Germinal center (tissue), 1 donor: ENCODE measurements around the gene KLHL40.

Experiments
- DNase-seq: peaks from one replicate; pipeline ENCODE4 v3.0.0; 2012; ENCODE audit warnings: mixed read lengths, low spot score

The KLHL40 gene

DNA sequence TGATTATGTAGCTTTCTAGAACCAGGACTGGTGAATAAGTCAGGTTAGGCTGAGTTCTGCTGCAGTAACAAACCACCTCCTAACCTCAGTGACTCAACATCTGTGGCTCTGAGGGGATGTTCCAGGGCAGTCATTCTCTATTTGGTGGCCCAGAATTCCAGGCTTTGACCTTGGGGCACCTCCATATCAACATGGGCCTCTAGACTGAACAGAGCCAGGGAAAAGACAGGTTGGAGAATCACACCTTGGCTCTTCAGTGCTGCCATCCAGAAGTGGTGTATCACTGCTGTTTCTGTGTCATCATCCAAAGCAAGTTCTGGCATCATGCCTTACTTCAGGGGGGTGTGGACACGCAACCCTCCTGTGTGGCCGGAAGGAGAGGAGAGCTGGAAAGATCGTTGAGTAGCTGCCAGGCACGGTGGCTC lies 16.5 kb upstream of the KLHL40 start:
- DNase-seq, result no peak

DNA sequence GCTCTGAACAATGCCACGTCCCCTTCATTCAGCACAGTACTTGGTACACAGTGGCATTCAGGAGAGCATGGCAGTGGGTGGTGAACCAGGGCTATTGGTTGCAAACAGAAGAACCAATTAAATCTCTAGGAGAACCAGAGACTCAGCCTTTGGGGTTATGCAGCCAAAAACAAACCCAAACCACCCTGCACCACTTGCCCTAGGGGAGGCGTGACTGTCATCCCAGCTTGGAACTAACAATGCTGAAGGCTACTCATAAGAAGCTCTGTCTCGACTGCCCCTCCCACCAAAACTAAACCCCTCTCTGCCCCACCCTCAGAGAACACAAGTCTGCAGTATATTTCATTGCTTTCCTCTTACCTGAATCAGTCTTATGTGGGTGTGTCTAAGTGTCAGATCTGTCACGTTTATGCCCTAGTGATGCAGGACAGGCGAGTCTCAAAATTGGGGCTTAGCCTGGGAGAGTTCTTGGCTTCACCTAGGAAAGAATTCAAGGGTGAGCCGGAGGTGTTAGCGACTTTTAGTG lies 15.2 kb upstream of the KLHL40 start:
- DNase-seq, result no peak

DNA sequence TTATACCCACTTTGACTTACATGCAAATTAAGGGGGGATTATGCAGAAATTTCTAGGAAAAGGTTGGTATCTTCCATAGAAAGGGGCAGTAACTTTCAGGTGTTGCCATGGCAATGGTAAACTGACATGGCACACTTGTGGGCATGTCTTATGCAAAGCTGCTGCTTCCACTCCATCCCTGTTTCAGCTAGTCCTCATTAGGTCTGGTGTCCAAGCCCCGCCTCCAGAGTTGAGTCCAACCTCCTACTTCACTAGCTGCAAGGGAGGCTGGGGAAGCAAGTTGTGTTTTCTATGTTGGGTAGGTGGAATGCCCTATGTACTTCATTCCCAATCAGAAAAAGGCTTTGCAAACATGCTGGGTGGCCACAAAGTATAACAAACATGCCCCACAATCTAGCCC lies 14.7 kb upstream of the KLHL40 start:
- no peak for DNase-seq

DNA sequence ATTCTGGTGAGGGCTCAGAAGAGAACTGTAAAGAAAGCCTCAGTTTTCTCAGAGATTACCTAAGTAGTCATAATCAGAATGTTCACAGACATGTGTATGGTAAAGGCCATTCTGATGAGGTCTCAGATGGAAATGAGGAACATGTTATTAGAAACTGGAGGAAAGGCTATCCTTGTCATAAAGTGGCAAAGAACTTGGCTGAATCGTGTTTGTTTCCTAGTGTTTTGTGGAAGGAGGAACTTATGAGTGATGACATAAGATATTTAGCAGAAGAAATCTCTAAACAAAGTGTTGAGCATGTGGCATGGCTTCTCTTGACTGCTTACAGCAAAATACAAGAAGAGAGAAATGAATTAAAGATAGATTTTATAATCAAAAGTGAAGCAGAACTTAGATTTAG lies 12.8 kb upstream of the KLHL40 start:
- no peak for DNase-seq

DNA sequence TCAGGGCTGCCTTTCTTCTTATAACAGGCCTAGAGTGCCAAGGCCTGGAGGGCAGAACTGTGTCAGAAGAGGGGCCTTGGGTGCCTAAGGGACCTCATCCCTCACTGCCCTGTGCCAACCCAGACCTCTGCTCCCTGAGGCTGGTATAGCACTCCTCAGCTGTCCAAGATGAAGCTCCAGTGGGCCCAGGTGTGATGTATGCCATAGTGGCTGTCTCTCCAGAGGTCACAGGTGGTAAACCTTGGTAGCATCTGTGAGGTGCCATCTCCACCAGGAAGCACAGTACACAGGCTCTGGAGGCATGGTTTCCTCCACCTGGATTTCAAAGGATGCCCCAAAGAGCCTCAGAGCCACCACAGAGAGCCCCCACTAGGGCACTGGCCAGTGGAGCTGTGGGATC lies 12.3 kb upstream of the KLHL40 start:
- DNase-seq, result no peak

DNA sequence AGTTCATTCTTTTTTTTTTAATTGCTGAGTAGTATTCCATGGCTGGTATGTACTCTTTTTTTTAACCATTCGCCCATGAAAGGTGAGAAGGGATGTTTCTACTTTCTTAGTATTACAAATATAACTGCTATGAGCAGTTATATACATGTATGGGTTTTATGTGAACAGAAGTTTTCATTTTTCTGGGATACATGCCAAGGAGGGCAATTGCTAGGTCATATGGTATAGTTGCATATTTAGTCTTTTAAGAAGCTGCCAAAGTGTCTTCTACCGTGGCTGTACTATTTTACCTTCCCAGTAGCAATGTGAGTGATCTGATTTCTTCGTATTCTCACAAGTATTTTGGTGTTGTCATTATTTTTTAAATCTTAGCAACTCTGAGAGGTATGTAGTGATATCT lies 11.2 kb upstream of the KLHL40 start:
- no peak for DNase-seq

DNA sequence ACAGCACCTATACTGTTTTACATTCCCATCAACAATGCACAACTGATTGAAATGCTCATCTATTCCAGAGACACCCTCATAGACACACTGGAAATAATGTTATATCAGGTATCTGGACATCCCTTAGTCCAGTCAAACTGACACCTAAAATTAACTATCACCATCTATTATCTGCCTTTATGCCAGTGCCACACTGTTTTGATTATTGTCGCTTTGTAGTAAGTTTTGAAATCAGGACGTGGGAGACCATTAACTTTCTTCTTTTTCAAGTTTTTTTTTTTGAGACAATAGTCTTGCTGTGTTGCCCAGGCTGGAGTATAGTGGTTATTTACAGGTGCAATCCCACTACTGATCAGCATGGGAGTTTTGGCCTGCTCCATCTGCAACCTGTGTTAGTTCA lies 9.4 kb upstream of the KLHL40 start:
- no peak for DNase-seq

DNA sequence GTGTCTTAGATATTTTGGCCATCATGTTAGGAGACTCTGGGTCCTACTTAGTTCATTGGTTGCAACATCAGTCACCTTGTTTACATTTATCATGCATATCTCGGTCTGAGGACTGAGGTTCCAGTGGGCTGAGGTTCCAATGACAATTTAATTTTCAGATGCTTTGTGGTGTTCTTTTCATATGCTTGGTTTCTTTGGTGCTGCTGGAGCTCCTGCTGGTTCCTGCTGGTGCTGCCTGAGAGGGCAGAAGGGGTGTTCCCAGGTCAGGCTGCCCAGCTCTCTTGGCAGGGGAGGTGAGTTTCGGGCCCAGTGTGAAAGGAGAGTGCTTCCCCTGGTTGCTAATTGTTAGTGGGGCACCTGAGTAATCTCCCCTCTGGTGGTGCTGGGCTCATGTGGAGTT lies 6.9 kb upstream of the KLHL40 start:
- DNase-seq, result no peak

DNA sequence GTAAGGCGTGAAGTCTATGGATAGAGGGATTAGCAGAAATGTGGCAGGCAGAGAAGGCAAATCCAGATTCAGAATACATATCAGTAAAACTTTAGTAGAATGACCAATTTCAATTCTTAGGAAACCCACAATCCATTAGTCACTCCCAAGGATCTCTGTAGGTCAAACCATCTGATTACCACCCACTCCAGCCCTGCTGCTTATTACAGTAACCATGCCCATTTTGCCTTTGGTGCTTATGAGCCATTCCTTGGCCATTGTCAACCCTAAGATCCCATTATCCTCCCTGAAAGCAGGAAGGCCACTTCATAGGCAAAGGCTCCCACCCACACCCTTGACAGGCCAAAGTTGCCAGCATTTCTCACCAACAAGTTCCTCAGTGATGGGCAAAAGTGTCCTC lies 5.1 kb upstream of the KLHL40 start:
- no peak for DNase-seq

DNA sequence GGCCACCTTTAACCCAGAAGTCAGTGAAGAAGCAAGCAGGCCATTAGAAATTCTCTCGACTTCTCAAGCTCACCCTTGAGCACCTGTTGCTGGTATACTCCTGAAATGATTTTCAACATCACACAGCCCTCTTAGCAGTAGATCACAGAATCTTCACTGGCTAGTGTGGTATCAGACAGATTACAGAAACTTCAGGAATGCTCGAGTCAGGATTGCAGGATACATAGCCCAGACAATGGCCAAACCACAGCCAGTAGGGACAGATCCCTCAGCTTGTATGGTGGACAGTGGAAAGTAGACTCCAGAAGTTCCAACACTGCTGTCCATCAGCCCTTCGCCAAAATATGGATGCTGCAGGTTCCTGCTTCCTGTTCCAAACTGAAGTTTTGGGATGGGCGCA lies 4.5 kb upstream of the KLHL40 start:
- DNase-seq, result no peak

DNA sequence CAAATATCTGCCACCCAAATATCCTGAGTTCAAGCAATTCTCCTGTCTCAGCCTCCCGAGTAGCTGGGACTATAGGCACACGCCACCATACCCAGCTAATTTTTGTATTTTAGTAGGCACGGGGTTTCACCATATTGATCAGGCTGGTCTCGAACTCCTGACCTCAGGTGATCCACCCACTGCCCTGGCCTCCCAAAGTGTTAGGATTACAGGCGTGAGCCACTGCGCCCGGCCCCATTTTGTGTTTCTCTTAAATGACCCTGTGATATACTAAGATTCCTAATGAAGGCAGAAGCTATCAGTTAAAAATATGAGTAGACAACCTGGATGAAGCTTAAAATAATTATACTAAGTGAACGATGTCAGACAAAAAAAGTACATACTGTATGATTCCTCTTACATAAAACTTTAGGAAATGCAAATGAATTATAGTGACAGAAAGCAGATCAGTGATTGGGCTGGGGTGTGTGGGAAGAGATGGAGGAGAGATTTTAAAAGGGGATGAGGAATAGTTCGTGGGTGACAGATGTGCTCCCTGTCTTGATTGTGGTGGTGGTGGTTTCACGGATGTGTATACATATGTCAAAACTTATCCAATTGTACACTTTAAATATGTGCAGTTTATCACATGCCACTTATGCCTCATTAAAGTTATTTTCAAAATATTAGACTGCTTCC lies 3.8 kb upstream of the KLHL40 start:
- DNase-seq, result no peak

DNA sequence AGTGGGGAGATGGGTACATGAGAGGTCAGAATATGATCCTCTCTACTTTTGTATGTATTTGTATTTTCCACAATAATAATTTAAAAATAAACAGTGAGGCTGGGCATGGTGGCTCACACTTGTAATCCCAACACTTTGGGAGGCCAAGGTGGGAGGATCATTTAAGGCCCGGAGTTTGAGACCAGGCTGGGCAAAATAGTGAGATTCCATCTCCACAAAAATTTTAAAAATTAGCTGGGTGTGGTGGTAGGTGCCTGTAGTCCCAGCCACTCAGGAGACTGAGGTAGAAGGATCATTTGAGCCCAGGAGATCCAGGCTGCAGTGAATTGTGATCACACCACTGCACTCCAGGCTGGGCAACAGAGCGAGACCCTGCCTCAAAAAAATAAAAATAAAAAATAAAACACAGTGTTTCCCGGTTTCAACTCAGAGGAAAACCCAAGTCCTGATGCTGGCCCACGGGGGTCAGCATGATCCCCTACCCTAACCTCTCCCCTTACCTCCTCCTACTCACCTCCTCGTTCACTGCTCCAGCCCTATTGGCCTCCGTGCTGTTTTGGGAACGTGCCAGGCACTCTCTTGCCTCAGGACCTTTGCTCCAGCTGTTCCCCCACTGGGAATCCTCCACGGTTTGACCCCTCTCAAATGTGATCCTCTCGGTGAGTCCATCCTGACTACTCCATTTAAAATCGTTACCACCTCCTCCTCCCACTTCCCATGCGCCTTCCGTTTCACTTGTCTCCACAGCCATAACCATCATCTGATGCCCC lies 2.9 kb upstream of the KLHL40 start:
- DNase-seq, result no peak

DNA sequence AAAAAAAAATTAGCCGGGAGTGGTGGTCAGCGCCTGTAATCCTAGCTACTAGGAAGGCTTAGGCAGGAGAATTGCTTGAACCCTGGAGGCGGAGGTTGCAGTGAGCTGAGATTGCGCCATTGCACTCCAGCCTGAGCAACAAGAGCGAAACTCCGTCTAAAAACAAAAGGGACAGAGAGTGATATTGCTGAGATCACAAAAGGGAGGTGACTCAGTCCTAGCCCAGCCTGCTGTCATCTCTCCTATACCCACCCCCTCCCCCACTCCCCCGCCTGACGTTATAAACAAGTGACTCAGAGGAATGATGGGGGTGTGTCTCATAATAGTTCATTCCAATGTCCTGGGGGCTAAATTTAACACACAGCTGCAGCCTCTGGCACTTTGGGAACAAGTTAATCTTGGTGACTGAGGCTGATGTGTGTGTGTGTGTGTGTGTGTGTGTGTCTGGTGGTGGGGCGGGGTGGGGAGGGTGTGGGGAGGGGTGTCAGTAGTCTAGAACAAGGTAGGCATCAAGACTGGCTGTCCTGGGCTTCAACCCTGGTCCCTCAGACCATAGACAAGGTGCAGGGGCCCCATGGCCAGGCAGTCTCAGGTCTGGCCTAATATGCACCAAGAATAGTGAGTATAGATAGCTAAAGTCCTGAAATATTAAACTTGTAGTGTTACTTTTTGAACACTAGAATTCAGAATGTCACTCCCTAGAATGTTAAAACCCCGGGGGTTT lies 1.3 kb upstream of the KLHL40 start:
- no peak for DNase-seq

DNA sequence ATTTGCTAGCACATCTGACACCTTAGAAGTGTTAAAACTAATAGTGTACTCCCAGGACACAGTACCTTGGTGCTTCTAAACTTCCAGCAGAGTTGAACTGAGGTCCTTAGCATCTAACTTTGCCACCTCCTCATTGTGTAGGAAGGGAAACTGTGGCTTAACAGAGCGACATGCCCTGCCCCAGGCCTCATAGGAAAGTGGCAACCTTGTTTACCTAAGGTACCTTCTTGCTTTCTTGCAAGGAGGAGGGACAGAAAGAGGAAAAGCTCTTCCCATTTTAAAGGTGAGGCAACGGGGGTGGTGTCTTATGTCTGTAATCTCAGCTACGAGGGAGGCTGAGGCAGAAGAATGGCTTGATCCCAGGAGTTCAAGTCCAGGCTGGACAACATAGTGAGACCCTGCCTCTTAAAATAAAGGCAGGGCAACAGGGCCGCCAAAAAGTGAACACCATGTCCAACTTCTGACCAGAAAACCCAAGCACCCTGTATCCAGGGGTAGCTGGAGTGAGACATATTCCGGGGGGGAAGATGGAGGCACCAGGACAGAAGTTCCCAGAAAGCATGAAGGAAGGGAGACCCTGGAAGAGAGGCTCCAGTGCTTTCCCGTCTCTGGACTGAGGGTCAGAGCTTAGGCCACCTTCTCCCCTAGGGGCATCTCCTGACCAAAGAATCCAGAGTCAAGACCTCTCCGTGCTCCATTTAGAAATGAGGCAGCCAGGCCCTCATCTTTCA lies 540 bp upstream of the KLHL40 start:
- DNase-seq, result no peak

DNA sequence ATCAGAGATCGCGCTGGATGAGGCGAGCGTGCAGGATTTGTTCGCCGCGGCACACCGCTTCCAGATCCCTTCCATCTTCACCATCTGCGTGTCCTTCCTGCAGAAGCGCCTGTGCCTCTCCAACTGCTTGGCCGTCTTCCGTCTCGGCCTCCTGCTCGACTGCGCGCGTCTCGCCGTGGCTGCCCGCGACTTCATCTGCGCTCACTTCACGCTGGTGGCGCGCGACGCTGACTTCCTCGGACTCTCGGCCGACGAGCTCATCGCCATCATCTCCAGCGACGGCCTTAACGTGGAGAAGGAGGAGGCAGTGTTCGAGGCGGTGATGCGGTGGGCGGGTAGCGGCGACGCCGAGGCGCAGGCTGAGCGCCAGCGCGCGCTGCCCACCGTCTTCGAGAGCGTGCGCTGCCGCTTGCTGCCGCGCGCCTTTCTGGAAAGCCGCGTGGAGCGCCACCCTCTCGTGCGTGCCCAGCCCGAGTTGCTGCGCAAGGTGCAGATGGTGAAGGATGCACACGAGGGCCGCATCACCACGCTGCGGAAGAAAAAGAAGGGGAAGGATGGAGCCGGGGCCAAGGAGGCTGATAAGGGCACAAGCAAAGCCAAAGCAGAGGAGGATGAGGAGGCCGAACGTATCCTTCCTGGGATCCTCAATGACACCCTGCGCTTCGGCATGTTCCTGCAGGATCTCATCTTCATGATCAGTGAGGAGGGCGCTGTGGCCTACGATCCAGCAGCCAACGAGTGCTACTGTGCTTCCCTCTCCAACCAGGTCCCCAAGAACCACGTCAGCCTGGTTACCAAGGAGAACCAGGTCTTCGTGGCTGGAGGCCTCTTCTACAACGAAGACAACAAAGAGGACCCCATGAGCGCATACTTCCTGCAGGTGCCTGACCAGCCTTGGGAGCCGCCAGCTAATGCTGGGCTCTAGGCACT lies 819 bp downstream of the KLHL40 start:
- DNase-seq, result no peak

DNA sequence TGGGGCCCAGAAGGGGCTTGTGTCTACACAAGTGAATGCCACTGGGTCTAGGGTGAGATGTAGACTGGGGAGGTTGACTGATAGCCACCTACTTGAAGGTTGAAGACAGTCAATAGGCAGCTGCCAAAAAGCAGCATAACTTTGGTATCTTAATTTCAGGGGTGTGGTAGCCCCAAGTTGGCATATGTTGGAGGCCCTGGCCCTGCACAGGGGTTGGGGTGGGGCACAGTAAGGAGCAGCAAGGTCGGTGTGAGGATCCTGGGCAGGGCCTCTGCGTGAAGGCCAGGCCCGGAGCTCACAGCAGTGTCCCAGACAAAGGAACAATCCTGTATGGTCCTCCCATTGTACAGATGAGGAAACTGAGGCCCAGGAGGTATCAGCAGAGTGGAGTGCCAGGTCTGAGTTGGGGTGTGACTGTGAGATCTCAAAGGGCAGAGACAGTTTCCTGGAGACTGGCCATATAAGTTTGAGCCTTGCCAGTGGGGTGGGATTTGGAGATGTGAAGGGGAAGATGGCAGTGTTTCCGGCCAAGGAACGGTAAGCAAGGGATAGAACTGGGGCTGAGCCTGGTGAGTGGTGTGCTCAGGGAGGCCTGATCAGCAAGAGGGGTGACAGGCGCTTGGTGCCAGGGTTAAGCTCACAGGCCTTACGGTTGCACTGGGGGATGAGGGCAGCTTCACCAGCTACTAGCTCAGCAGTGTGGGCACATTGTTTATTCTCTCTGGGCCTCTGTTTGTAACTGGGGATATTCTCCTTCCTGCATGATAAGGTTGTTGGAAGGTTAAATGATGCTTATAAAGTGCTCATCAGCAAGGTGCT lies 1.7 kb downstream of the KLHL40 start:
- DNase-seq, result no peak

DNA sequence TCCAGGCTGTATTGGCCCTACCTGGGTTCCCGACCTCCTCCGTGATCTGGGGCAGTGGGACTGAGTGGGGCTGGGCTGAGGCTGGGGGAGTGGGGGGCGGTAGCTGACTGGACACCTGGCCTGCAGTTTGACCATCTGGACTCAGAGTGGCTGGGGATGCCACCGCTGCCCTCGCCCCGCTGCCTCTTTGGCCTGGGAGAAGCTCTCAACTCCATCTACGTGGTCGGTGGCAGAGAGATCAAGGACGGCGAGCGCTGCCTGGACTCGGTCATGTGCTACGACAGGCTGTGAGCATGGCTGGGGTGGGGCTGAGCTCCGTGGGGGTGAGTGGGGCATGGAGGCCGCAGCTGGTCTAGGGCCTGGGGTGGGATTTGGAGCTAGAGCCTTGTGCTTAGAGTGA lies 2.7 kb downstream of the KLHL40 start:
- no peak for DNase-seq

DNA sequence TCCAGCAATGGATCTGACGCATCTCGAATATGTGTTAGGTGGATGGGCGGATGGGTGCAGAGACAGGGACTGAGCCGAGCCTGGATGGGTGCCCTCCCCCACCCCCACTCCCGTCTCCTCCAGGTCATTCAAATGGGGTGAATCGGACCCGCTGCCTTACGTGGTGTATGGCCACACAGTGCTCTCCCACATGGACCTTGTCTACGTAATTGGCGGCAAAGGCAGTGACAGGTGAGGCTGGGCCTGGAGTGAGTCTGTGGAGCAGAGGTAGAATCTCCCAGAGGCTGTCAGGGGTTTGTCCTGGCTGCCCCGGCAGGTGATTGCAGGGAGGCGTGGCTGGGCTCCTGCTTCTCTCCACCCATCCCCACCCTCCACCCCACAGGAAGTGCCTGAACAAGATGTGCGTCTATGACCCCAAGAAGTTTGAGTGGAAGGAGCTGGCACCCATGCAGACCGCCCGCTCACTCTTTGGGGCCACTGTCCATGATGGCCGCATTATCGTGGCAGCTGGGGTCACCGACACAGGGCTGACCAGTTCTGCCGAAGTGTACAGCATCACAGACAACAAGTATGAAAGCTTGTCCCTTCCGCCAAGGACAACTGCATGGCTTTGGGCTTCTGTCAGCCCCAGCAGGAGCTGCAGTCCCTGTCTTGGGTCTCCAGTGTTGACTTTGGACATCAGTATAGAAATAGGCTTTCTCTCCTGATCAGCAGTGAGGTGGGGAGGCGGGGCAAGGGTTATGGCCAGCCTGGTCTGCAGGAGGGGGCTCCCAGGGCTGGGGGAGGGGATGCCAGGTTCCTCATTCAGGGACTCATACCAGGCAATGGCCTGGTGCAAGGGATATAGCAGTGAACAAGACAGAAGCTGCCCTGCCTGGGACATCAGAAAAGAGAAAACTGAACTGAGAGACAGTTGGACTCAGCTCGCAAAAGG lies 3.4 kb downstream of the KLHL40 start:
- DNase-seq, result no peak

DNA sequence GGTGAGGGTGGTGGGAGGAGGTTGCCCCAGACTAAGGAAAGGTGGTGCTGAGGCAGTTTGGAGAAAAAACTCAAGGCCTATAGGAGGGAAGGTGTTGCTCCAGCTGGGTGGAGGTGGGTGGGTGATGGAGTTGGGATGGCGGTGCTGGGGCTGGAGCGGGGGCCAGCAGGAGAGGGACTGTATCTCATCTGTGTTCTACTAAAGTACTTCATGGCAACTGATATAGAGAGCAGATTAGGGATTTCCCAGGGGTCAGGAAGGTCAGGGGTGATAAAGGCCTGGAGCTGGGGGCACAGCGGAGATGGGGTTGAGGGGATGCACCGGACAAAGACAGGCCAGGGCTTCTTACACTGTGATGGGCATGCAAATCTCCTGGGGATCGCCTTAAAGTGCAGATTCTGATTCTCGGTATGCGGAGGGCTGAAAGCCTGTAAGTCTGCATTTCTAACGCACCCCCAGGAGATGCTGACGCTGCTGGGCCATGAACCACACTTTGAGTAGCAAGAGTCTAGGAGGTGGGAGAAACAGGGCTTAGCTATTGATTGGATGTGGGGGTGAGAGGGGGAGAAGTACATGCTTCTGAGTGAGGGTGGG lies 4.2 kb downstream of the KLHL40 start:
- no peak for DNase-seq
